H1 (cell line): ENCODE results near the gene FAAH. TPM values are rescaled to one million over a fixed set of nuclear protein-coding genes. Genes with fewer than 3 reads are reported as not detected.

Source experiments
- CTCF ChIA-PET: fragments of 300-600 bp; sonication (Branson Sonifier 250); formaldehyde crosslinking; loops from one replicate; lab custom pipeline; 2021; ENCODE audit not compliant: partially characterized antibody; lab: Charles Lee
- POLR2A ChIA-PET: fragments of 300-600 bp; sonication (Branson Sonifier 250); formaldehyde crosslinking; loops from one replicate; lab custom pipeline; 2021; ENCODE audit warnings: inconsistent platforms; ENCODE audit not compliant: partially characterized antibody; lab: Charles Lee
- DNase-seq, 2 experiments: peaks; one replicate each; pipeline versions ENCODE4 v3.0.0 to v3.0.0-alpha.2; 2010 to 2022; ENCODE audit warnings: low spot score in 2 of 2, low read depth in 1 of 2, mixed read lengths in 1 of 2
- FAIRE-seq: peaks from 2 replicates; lab custom pipeline; 2011; peaks lifted over from hg19 to GRCh38; lab: Jason Lieb, UNC
- H2AFZ ChIP-seq: 2 replicates; pipeline ENCODE4 v1.8.1; 2012; ENCODE audit warnings: low read length, inconsistent platforms
- H2AK5ac ChIP-seq: 2 replicates; pipeline ENCODE4 v1.6.1; 2013; ENCODE audit warnings: low read depth, low read length
- H2BK120ac ChIP-seq: replicated peaks from 2 replicates; pipeline ENCODE3; 2013; ENCODE audit warnings: low read depth, low read length, inconsistent platforms
- H2BK12ac ChIP-seq: 2 replicates; pipeline ENCODE4 v1.6.1; 2013; ENCODE audit warnings: low read depth, low read length
- H2BK15ac ChIP-seq: 2 replicates; pipeline ENCODE4 v1.6.1; 2013; ENCODE audit warnings: low read length
- H2BK20ac ChIP-seq: 2 replicates; pipeline ENCODE4 v1.6.1; 2013; ENCODE audit warnings: low read length
- H2BK5ac ChIP-seq: 2 replicates; pipeline ENCODE4 v1.6.1; 2013; ENCODE audit warnings: low read depth, low read length
- H3K14ac ChIP-seq: 2 replicates; pipeline ENCODE4 v1.6.1; 2013; ENCODE audit warnings: inconsistent platforms; ENCODE audit not compliant: insufficient read length
- H3K18ac ChIP-seq: 2 replicates; pipeline ENCODE4 v1.6.1; 2013; ENCODE audit warnings: low read length; ENCODE audit errors: extremely low read depth
- H3K23ac ChIP-seq: 2 replicates; pipeline ENCODE4 v1.6.1; 2013; ENCODE audit warnings: inconsistent platforms; ENCODE audit not compliant: insufficient read length
- H3K23me2 ChIP-seq: 2 replicates; pipeline ENCODE4 v1.6.1; 2013; ENCODE audit warnings: low read depth, low read length
- H3K27ac ChIP-seq: 2 replicates; pipeline ENCODE4 v1.6.1; 2011; ENCODE audit warnings: low read depth, low read length, inconsistent platforms
- H3K27me3 ChIP-seq, 4 experiments: replicated peaks in 1 of 4; 1 replicate in 1 of 4; 2 replicates in 3 of 4; pipeline versions ENCODE4 v1.6.1 to v1.8.1; 2011 to 2013; ENCODE audit warnings: low read length in 3 of 4, mild to moderate bottlenecking in 3 of 4, inconsistent platforms in 2 of 4, mixed read lengths in 2 of 4, moderate library complexity in 1 of 4; ENCODE audit not compliant: control insufficient read depth in 3 of 4, insufficient read depth in 3 of 4; ENCODE audit errors: extremely low read depth in 1 of 4
- H3K36me3 ChIP-seq, 4 experiments: 2 replicates each; pipeline versions ENCODE4 v1.6.1 to v1.8.1; 2011 to 2013; ENCODE audit warnings: mild to moderate bottlenecking in 4 of 4, low read length in 3 of 4, moderate library complexity in 2 of 4, control low read depth in 1 of 4, inconsistent platforms in 1 of 4; ENCODE audit not compliant: insufficient read depth in 4 of 4, control insufficient read depth in 2 of 4
- H3K4ac ChIP-seq: replicated peaks from 2 replicates; pipeline ENCODE3; 2013; ENCODE audit warnings: low read length, low read depth, mixed read lengths, inconsistent platforms; ENCODE audit not compliant: insufficient read length
- H3K4me1 ChIP-seq, 4 experiments: replicated peaks in 1 of 4; 1 replicate in 1 of 4; 2 replicates in 3 of 4; pipeline versions ENCODE4 v1.6.1 to v1.8.1; 2011 to 2013; ENCODE audit warnings: low read length in 3 of 4, inconsistent platforms in 2 of 4, mixed read lengths in 1 of 4; ENCODE audit not compliant: insufficient read depth in 4 of 4, control insufficient read depth in 3 of 4
- H3K4me2 ChIP-seq, 2 experiments: 2 replicates each; pipeline versions ENCODE4 v1.6.1 to v1.8.1; 2011 to 2013; ENCODE audit warnings: low read depth in 2 of 2, low read length in 2 of 2, control low read depth in 1 of 2, inconsistent platforms in 1 of 2, mild to moderate bottlenecking in 1 of 2; ENCODE audit not compliant: insufficient read depth in 1 of 2
- H3K4me3 ChIP-seq, 4 experiments: fragments of 200-600, 300-600 bp in 1 of 4; sonication (generic), shearing (Covaris generic), sonication (Bioruptor Twin) in 1 of 4; 2 replicates each; pipeline versions ENCODE4 v1.5.1 to v1.8.1; 2011 to 2016; ENCODE audit warnings: low read length in 4 of 4, low read depth in 3 of 4, control low read depth in 2 of 4, inconsistent platforms in 2 of 4, mild to moderate bottlenecking in 2 of 4, mixed read lengths in 1 of 4, moderate library complexity in 1 of 4; ENCODE audit not compliant: insufficient read depth in 2 of 4; ENCODE audit errors: extremely low read depth in 1 of 4
- H3K56ac ChIP-seq: replicated peaks from 2 replicates; pipeline ENCODE3; 2013; ENCODE audit warnings: low read depth, mild to moderate bottlenecking, mixed read lengths, low read length, inconsistent platforms; ENCODE audit not compliant: insufficient read length
- H3K79me1 ChIP-seq: 2 replicates; pipeline ENCODE4 v1.6.1; 2013; ENCODE audit warnings: low read depth, low read length, control low read depth
- H3K79me2 ChIP-seq, 2 experiments: 2 replicates each; pipeline versions ENCODE4 v1.6.1 to v1.8.1; 2012 to 2013; ENCODE audit warnings: low read length in 2 of 2, mild to moderate bottlenecking in 2 of 2, inconsistent platforms in 1 of 2; ENCODE audit not compliant: insufficient read depth in 2 of 2, control insufficient read depth in 1 of 2
- H3K9ac ChIP-seq, 4 experiments: replicated peaks in 1 of 4; 1 replicate in 1 of 4; 2 replicates in 3 of 4; pipeline versions ENCODE4 v1.6.1 to v1.8.1; 2011 to 2013; ENCODE audit warnings: low read depth in 3 of 4, low read length in 3 of 4, control low read depth in 2 of 4, mild to moderate bottlenecking in 2 of 4, moderate library complexity in 2 of 4, inconsistent platforms in 1 of 4; ENCODE audit errors: extremely low read depth in 1 of 4
- H3K9me3 ChIP-seq, 2 experiments: 2 replicates each; pipeline versions ENCODE4 v1.6.1 to v1.8.1; 2012 to 2013; ENCODE audit warnings: mild to moderate bottlenecking in 2 of 2, moderate library complexity in 2 of 2, control low read depth in 1 of 2, inconsistent platforms in 1 of 2, low read depth in 1 of 2, low read length in 1 of 2, mixed read lengths in 1 of 2; ENCODE audit not compliant: insufficient read depth in 2 of 2
- H4K20me1 ChIP-seq, 2 experiments: replicated peaks in 1 of 2; 2 replicates each; pipeline versions ENCODE3 to v1.8.1; 2011 to 2013; ENCODE audit warnings: inconsistent platforms in 2 of 2, low read length in 2 of 2, mild to moderate bottlenecking in 1 of 2; ENCODE audit not compliant: insufficient read depth in 2 of 2, control insufficient read depth in 1 of 2
- H4K5ac ChIP-seq: 2 replicates; pipeline ENCODE4 v1.6.1; 2013; ENCODE audit warnings: low read length, low read depth, mixed read lengths, inconsistent platforms; ENCODE audit not compliant: insufficient read length
- H4K8ac ChIP-seq: 2 replicates; pipeline ENCODE4 v1.8.0; 2013; ENCODE audit warnings: mild to moderate bottlenecking, moderate library complexity, low read length, inconsistent platforms; ENCODE audit not compliant: insufficient read depth; ENCODE audit errors: extremely low read depth
- H4K91ac ChIP-seq: replicated peaks from 2 replicates; pipeline ENCODE3; 2013; ENCODE audit warnings: low read length, mixed read lengths, inconsistent platforms; ENCODE audit not compliant: insufficient read length
- BACH1 ChIP-seq: IDR thresholded peaks from 2 replicates; pipeline ENCODE4 v1.6.1; 2012; ENCODE audit warnings: low read length, improper control_type of control experiment
- CTCF ChIP-seq, 3 experiments: IDR thresholded peaks; 1 replicate in 2 of 3; 2 replicates in 1 of 3; pipeline versions ENCODE4 v1.5.1 to v1.6.1; 2011; ENCODE audit warnings: low read length in 3 of 3, mild to moderate bottlenecking in 3 of 3, inconsistent platforms in 2 of 3, low read depth in 1 of 3, moderate library complexity in 1 of 3; ENCODE audit not compliant: insufficient read depth in 1 of 3; ENCODE audit errors: control extremely low read depth in 1 of 3
- EP300 ChIP-seq, 2 experiments: IDR thresholded peaks; 1 replicate in 1 of 2; 2 replicates in 1 of 2; pipeline ENCODE4 v1.6.1; 2011 to 2012; ENCODE audit warnings: low read depth in 2 of 2, low read length in 2 of 2, mild to moderate bottlenecking in 2 of 2, borderline replicate concordance in 1 of 2, inconsistent platforms in 1 of 2, moderate library complexity in 1 of 2
- RAD21 ChIP-seq, 2 experiments: IDR thresholded peaks in 1 of 2; conservative IDR thresholded peaks in 1 of 2; 2 replicates each; pipeline ENCODE4 v1.6.1; 2011; ENCODE audit warnings: low read depth in 2 of 2, low read length in 2 of 2, improper control_type of control experiment in 1 of 2, inconsistent platforms in 1 of 2, mild to moderate bottlenecking in 1 of 2, moderate library complexity in 1 of 2
- SP2 ChIP-seq: IDR thresholded peaks from 2 replicates; pipeline ENCODE4 v1.6.1; 2012; ENCODE audit warnings: mild to moderate bottlenecking, low read length, inconsistent platforms
- YY1 ChIP-seq: IDR thresholded peaks from 2 replicates; pipeline ENCODE4 v1.6.1; 2011; ENCODE audit warnings: low read depth, mild to moderate bottlenecking, low read length
- WGBS, 2 experiments: shearing (Covaris generic) in 1 of 2; methylation state at CpG; one replicate each; pipeline versions ENCODE4 v1.1.6 to v1.1.7; 2013 to 2015; ENCODE audit warnings: low lambda C conversion rate in 2 of 2, mixed read lengths in 2 of 2, inconsistent platforms in 1 of 2, low coverage in 1 of 2, missing lambda C conversion rate in 1 of 2; ENCODE audit not compliant: insufficient replicate concordance in 2 of 2, insufficient coverage in 1 of 2, insufficient read length in 1 of 2; ENCODE audit errors: extremely low coverage in 1 of 2, missing lambda C conversion rate in 1 of 2; 5-methylcytosine and 5-hydroxymethylcytosine counted together
- polyA plus RNA-seq, 7 experiments: library from polyadenylated mRNA; depleted of rRNA in 3 of 7; stranded (reverse) in 5 of 7; unstranded in 2 of 7; fragments of >200 nt in 5 of 7; fragments of 200-250 nt in 2 of 7; gene quantifications; 1 replicate in 5 of 7; 2 replicates in 1 of 7; 4 replicates in 1 of 7; pipeline versions ENCODE4 v1.2.1 to v1.2.3, GENCODE V29; 2011 to 2013; ENCODE audit warnings: missing spikeins in 2 of 7, mixed read lengths in 2 of 7
- total RNA-seq: library from RNA; stranded (reverse); fragmentation: NEBNext Ultra II Directional; extraction: Animal tissue kit (Norgen Biotek cat#: 25700); gene quantifications from 2 replicates; pipeline ENCODE4 v1.2.1, GENCODE V29; 2021

Gene FAAH
- total and polyA plus RNA-seq, 2 of the 8 experiments (the other 6 are each of a cell fraction or from before 2014, with no cell fraction given), result 41.2 to 47.3 TPM

DNA sequence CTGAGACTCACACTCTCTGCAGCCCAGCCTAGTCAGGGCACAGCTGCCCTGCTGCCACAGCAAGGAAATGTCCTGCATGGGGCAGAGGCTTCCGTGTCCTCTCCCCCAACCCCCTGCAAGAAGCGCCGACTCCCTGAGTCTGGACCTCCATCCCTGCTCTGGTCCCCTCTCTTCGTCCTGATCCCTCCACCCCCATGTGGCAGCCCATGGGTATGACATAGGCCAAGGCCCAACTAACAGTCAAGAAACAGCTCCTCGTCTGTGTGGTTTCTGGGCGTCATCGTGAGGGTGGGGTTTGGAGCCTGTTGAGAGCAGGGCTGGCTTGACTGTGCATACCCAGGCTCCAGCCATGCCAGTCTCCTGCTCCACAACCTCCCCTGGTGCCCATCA, 19.5 kb downstream of the FAAH start:
- Histone ChIP-seq H3K4me2 (no peak overlapping the region), H2BK20ac (no peak overlapping the region), H3K79me1 (no peaks in the 10 kb centered on the region), H3K4me1 (peaks cover 0 to 5% (median 2%) of the 10 kb centered on the region in 4 experiments; a peak in 1 of 7 replicates), H2BK5ac (no peak overlapping the region), H3K79me2 (no peaks in the 10 kb centered on the region), H3K27me3 (no peaks in the 10 kb centered on the region), H2AK5ac (no peak overlapping the region), H4K20me1 (peaks cover 0 to 2% of the 10 kb centered on the region in 2 experiments), H3K23me2 (no peaks in the 10 kb centered on the region), H3K56ac (no peak overlapping the region), H3K9ac (no peak overlapping the region), H2BK15ac (no peak overlapping the region), H2BK12ac (no peak overlapping the region), H3K36me3 (peaks cover under 1 to 18% (median 7%) of the 10 kb centered on the region in 4 experiments; a peak in 5 of 8 replicates), H3K23ac (no peak overlapping the region), H3K4ac (no peak overlapping the region), H3K4me3 (no peak overlapping the region), H2BK120ac (no peak overlapping the region), H3K27ac (no peak overlapping the region), H3K14ac (no peak overlapping the region), H4K8ac (no peak overlapping the region; the same call in 1 of the 2 replicates), H4K5ac (no peak overlapping the region), H3K9me3 (no peaks in the 10 kb centered on the region), H4K91ac (no peak overlapping the region), H3K18ac (no peak overlapping the region), H2AFZ (no peak overlapping the region)
- peak in 1 of 2 experiments; percentile 70 for DNase-seq
- ChIA-PET CTCF (interaction anchor here (0.6 to 25.3 kb wide), 21 partner anchors 13 to 1596 kb away, joined by 3 to 513 read pairs (median 4); no protein-coding TSS in a partner anchor), POLR2A (interaction anchor here (0.7 to 1.1 kb wide), 4 partner anchors 14 to 110 kb away, joined by 3 to 4 read pairs (median 3); partner anchors contain the start of genes FAAH, LRRC41 and UQCRH)
- 80% methylated on average over 7 of the region's 7 CpGs; no CpG with 5 or more reads in 1 of the 2 experiments for WGBS, 2 experiments
- FAIRE-seq, result no peak
- TF ChIP-seq BACH1, result no peak
- TF ChIP-seq SP2, result no peak
- TF ChIP-seq RAD21 (IDR thresholded peaks at IDR 0.05 in 1 of 2, conservative IDR thresholded peaks at IDR 0.05 in 1 of 2; ENCODE audit: low read depth in 2 of 2, low read length in 2 of 2), result peak; percentile 7 to 29; a peak in 3 of 4 replicates
- TF ChIP-seq CTCF (IDR thresholded peaks at IDR 0.05; ENCODE audit: control extremely low read depth in 1 of 3, insufficient read depth in 1 of 3, low read depth in 1 of 3, low read length in 3 of 3), result peak in 2 of 3 experiments; percentile 59 to 70; a peak in 3 of 4 replicates
- TF ChIP-seq YY1, result no peak
- TF ChIP-seq EP300 (IDR thresholded peaks at IDR 0.05; ENCODE audit: borderline replicate concordance in 1 of 2, low read depth in 2 of 2, low read length in 2 of 2), result no peak
